Thoracic aorta (tissue), 2 donors: ENCODE data around the gene TACC3. TPM values are rescaled to one million over a fixed set of nuclear protein-coding genes. Genes with fewer than 3 reads are reported as not detected.

Source experiments
- ATAC-seq: fragments of 150-250 bp; one replicate; pipeline ENCODE4 v1.8.0; 2017; ENCODE audit warnings: low read depth; ENCODE audit not compliant: insufficient number of reproducible peaks, low FRiP score
- DNase-seq: peaks from one replicate; pipeline ENCODE4 v3.0.0-alpha.2; 2020; ENCODE audit warnings: low spot score
- H3K27ac ChIP-seq, 2 donors: fragments of 200-600 bp; sonication (generic); 1 replicate in 1 of 2; 2 replicates in 1 of 2; pipeline ENCODE4 v1.5.1; 2016; ENCODE audit warnings: mild to moderate bottlenecking in 2 of 2, moderate library complexity in 2 of 2
- H3K27me3 ChIP-seq: fragments of 200-600 bp; sonication (generic); replicated peaks from 2 replicates; pipeline ENCODE4 v1.6.0; 2016; ENCODE audit warnings: mild to moderate bottlenecking; ENCODE audit not compliant: insufficient read depth
- H3K36me3 ChIP-seq: fragments of 200-600 bp; sonication (generic); one replicate; pipeline ENCODE4 v1.5.1; 2016
- H3K4me1 ChIP-seq, 2 donors: fragments of 200-600 bp; sonication (generic); 1 replicate in 1 of 2; 2 replicates in 1 of 2; pipeline versions ENCODE4 v1.5.1 to v1.6.0; 2016; ENCODE audit warnings: low read depth in 2 of 2, mild to moderate bottlenecking in 1 of 2; ENCODE audit not compliant: control insufficient read depth in 1 of 2
- H3K4me3 ChIP-seq: fragments of 200-600 bp; sonication (generic); 2 replicates; pipeline ENCODE4 v1.5.1; 2016; ENCODE audit warnings: mild to moderate bottlenecking
- H3K9me3 ChIP-seq: fragments of 200-600 bp; sonication (generic); 2 replicates; pipeline ENCODE4 v1.5.1; 2016
- CTCF ChIP-seq: fragments of 200-600 bp; sonication (generic); IDR thresholded peaks from one replicate; pipeline ENCODE4 v1.5.1; 2019; ENCODE audit warnings: antibody characterized with exemption
- total RNA-seq, 2 donors: library from RNA; depleted of rRNA; stranded (reverse); fragments of >200 nt; gene quantifications; one replicate each; pipeline versions ENCODE4 v1.1.0 to v1.2.3, GENCODE V29; 2016

TACC3 gene
- total RNA-seq, 2 donors from 2014 or later: 6.2 to 24.5 TPM

- DNase-seq (no peak), ATAC-seq (no peak)
- Histone ChIP-seq H3K4me3 (no peak overlapping the region), H3K9me3 (no peaks in the 10 kb centered on the region), H3K27ac (no peak overlapping the region), H3K36me3 (no peaks in the 10 kb centered on the region), H3K27me3 (no peaks in the 10 kb centered on the region), H3K4me1 (no peaks in the 10 kb centered on the region)
- TF ChIP-seq CTCF: no peak
These were observed 62.6 kb downstream of the TACC3 start for GRCh38 chr4:1783970-1784369.

DNA sequence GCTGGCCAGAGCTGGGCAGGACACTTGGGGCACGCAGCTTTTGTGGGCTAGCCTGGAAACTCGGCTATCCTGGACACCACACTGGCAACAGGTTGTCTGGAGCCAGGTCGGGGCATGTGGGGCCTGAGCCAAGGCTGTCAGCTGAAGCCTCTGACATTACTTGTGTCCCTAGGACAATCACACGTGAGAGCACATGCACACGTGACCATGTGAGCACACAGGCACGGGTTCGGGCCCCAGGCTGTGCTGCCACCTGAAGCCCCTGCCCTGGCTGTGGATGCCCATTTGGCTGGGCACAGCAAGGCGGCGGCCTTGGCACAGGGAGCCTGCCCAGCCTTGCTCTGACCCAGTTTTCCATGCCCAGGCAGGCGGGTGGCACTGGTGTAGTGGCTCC lies 63.1 kb downstream of the TACC3 start:
- no peaks in the 10 kb centered on the region for H3K27me3 ChIP-seq
- no peak for DNase-seq
- no peaks in the 10 kb centered on the region for H3K4me1 ChIP-seq
- no peaks in the 10 kb centered on the region for H3K9me3 ChIP-seq
- H3K27ac ChIP-seq: no peak overlapping the region
- TF ChIP-seq CTCF: no peak
- no peak overlapping the region for H3K4me3 ChIP-seq
- H3K36me3 ChIP-seq: no peaks in the 10 kb centered on the region
- no peak for ATAC-seq

DNA sequence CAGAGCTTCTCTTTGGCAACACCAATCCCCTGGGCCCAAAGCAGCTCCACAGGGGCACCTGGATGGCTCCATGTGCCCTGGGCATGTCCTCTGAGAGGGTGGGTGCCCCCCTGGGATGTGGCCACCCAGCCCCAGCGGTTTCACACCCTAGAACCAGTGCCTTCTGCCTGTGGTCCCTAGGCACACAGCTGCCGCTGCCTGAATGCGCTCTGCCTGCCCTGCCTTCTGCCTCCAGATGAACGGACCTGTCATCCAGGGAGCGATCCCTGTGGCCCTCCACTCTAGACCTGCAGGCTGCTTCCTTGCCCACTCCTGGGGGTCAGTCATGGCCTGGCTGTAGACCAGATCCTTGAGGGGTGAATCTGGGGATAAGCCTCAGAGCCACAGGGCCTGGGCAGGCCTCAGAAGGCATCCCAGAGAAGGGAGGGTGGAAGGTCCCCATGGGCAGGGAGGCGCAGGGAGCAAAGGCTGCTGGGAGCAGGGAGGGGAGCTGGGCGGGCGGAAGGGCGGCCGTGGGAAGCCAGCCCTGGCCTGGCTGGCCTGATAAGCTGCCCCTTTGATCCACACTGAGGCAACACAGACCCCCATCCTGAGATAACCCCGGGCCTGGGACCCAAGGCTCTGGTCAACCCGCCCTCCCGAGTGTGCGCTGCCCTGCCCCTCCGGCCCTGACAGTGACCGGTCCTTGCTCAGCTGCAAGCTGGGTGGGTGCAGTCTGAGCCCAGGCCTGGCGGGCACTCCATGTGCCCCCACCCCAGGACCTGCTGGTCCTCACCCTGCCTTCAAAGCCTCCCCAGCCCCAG lies 63.7 kb downstream of the TACC3 start:
- no peaks in the 10 kb centered on the region for H3K27me3 ChIP-seq
- DNase-seq (no peak), ATAC-seq (no peak)
- no peaks in the 10 kb centered on the region for H3K4me1 ChIP-seq
- no peak overlapping the region for H3K27ac ChIP-seq
- no peaks in the 10 kb centered on the region for H3K9me3 ChIP-seq
- H3K4me3 ChIP-seq: no peak overlapping the region
- TF ChIP-seq CTCF: no peak
- no peaks in the 10 kb centered on the region for H3K36me3 ChIP-seq

- Histone ChIP-seq H3K27ac (no peak overlapping the region), H3K27me3 (no peaks in the 10 kb centered on the region), H3K36me3 (no peaks in the 10 kb centered on the region), H3K4me3 (no peak overlapping the region), H3K9me3 (no peaks in the 10 kb centered on the region), H3K4me1 (no peaks in the 10 kb centered on the region)
- DNase-seq: no peak
- TF ChIP-seq CTCF: no peak
- no peak for ATAC-seq
These were observed 64.3 kb downstream of the TACC3 start for GRCh38 chr4:1785592-1785991.

DNA sequence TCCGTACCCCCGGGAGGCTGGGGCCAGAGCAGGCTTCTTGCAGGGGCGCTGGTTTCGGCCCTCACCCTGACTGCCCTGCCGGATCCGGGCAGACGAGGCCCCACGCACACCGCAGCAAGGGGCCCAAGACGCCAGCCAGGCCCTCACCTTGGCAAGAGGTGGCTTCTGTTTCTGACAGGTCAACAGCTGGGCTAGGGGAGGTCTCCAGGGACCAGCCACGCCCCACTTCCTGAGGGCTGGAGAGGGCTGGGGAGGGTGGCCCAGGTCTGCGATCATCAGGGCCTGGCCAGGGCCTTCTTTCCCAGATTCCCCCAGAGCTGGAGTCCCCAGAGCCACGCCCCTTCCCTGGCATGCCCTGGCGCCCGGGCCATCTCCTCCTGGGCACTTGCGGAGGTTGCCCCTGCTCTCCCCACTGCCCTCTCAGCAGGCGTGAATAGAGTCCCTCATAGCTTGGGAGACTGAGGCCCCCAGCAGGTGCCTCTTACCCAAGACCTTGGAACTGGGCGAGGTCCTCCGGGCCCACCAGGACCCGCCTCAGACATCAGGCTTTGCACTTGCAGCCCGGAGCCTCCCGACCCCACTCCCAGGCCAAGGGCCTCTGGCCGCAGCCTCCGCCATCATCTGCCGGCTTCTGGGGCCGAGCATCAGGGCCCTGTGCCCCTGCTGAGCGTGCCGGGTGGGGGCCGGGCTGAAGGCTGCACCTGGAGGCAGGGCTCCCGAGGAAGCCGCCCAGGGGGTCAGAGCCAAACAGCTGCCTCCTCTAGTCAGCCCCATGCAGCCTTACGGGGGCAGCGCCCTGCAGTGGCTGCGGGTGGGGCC lies 65.4 kb downstream of the TACC3 start:
- Histone ChIP-seq H3K27me3 (no peaks in the 10 kb centered on the region), H3K4me1 (no peaks in the 10 kb centered on the region), H3K4me3 (no peak overlapping the region), H3K36me3 (no peaks in the 10 kb centered on the region), H3K27ac (no peak overlapping the region), H3K9me3 (no peaks in the 10 kb centered on the region)
- no peak for TF ChIP-seq CTCF
- ATAC-seq: no peak
- no peak for DNase-seq
